Measurements from ENCODE around the gene MAPK12.

MAPK12 gene

DNA sequence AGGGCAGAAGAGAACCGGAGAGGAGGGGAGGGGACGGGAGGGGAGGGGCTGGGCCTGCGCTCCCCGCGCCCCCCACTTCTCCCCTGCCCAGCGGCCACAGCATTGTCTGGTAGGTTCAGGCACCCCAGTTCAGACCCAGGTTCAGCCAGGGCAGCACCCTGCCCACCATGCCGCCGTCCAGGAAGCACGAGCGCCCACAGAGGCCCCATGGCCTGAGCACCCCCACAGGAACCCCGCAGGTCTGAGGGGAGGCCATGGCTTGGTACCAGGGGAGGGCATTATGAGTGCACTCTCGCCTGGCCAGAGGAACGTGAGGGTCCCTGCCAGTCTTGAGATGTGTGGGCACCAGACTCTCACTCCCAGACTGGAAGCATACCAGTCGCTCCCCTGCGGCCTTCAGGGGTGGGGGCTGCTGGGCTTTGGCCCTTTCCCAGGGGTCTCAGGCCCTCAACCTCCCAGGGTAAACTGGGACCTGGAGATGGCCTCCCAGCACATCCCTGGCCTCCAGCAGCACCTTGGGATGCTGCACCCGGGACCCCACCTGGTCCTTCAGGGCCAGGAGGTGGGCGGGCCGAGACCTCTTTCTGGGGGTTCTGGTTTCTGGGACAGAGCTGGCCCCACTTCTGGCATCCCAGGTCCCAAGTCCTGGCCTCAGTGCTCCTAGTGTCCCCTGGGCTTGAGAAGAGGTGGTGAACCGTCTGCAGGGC lies 46.6 kb upstream of the MAPK12 start:
- no peak overlapping the region for H3K4me3 ChIP-seq (ENCODE audit: low read depth, low read length)
- DNase-seq (ENCODE audit: low read depth), result no peak
- TF ChIP-seq, protein P1, sequence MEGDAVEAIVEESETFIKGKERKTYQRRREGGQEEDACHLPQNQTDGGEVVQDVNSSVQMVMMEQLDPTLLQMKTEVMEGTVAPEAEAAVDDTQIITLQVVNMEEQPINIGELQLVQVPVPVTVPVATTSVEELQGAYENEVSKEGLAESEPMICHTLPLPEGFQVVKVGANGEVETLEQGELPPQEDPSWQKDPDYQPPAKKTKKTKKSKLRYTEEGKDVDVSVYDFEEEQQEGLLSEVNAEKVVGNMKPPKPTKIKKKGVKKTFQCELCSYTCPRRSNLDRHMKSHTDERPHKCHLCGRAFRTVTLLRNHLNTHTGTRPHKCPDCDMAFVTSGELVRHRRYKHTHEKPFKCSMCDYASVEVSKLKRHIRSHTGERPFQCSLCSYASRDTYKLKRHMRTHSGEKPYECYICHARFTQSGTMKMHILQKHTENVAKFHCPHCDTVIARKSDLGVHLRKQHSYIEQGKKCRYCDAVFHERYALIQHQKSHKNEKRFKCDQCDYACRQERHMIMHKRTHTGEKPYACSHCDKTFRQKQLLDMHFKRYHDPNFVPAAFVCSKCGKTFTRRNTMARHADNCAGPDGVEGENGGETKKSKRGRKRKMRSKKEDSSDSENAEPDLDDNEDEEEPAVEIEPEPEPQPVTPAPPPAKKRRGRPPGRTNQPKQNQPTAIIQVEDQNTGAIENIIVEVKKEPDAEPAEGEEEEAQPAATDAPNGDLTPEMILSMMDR (IDR thresholded peaks at IDR 0.05; ENCODE audit: insufficient read depth, low read depth, low read length, missing control alignments), result no peak

DNA sequence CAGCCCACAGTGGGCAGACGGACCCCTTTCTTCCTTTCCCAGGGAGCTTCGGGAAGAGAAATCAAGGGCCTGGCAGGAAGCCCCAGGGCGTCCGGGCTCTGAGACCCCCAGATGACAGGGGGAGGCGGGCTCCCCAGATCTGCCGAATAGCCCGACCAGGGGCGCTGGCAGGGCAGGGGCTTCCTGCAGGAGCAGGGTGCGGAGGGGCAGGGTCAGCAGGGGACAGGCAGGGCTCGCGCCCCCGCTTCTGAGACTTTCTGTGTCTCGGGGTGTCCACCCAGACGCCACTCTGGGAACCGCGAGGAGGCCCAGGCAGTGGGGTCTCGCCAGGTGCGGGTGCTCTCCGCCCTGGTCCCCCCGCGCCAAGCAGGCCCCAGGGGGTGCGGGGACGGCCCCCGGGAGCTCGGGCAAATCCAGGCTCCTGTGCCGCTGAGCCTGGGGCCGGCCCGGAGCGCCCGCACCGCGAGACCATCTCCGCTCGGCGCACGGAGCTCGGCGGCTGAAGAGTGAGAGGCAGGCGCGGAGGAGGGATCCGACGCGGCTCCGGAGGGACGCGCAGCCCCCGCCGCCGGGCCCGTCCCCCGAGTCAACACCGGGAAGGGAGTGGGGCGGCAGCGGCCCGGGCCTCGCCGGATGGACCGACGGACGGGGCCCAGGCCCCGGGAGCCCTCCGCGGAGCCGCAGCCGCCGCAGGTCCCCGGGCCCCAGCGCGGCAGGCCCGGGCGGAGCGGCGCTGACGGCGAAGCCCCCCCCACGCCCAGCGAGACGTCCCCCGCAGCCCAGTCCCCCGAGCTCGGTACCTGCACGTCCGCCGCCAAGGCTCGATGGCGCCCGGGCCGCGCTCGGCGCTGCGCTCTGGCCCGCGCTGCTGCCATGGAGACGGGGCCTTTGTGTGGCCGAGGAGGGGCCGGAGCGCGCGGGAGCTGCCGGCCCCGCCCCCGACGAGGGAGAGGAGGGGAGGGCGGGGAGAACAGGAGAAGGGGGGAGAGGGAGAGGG lies 45.6 kb upstream of the MAPK12 start, which contains the start of gene PLXNB2:
Gene PLXNB2 (minus strand): TSS at position 894 of the 997 bp plus-strand sequence. CDS start 17,062 bp downstream, outside the sequence.
- peak; percentile 89 for DNase-seq (ENCODE audit: low read depth)
- TF ChIP-seq, protein P1 (IDR thresholded peaks at IDR 0.05; ENCODE audit: insufficient read depth, low read depth, low read length, missing control alignments), result no peak
- peak within 1 kb of the TSS; percentile 95 for H3K4me3 ChIP-seq (ENCODE audit: low read depth, low read length)

GRCh38 chr22:50305923-50306566 lies 44.6 kb upstream of the MAPK12 start:
- TF ChIP-seq, protein P1 (IDR thresholded peaks at IDR 0.05; ENCODE audit: insufficient read depth, low read depth, low read length, missing control alignments), result no peak
- DNase-seq (ENCODE audit: low read depth), result peak; percentile 76

DNA sequence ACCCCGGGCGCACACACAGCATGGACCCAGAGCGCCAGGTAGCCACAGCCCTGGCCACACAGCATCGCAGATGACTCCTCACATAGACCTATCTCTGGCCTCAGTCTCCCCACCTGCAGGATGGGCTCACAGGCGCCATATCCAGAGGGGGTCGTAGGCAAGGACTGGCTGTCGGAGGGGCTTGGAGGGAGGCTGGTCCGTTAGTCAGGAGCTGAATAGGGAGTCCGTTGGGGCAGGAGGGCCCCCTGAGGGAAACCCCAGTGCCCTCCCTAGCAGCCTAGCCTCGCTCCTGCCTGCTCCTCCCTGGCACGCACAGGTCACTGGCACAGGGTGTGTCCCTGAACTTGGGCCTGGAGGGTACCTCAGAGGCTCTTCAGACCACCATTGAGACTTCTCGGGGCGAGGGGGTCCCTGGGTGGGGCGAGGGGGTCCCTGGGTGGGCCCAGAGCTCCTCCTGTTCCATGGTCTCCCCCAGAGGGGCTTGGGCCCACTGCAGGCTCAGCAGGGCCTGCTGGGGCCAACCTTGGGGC lies 44.0 kb upstream of the MAPK12 start:
- H3K4me3 ChIP-seq (ENCODE audit: low read depth, low read length), result peak overlapping the region; percentile 95
- TF ChIP-seq, protein P1 (IDR thresholded peaks at IDR 0.05; ENCODE audit: insufficient read depth, low read depth, low read length, missing control alignments), result no peak
- DNase-seq (ENCODE audit: low read depth), result no peak

More at GRCh38 chr22:50305923-50306566, 44.6 kb upstream of the MAPK12 start:
- peak overlapping the region; percentile 95 for H3K4me3 ChIP-seq (ENCODE audit: low read depth, low read length)

GRCh38 chr22:50304528-50305392 lies 43.3 kb upstream of the MAPK12 start:
- no peak for DNase-seq (ENCODE audit: low read depth)
- peak overlapping the region; percentile 95 for H3K4me3 ChIP-seq (ENCODE audit: low read depth, low read length)
- TF ChIP-seq, protein P1 (IDR thresholded peaks at IDR 0.05; ENCODE audit: insufficient read depth, low read depth, low read length, missing control alignments), result no peak

Data from GM12865 (cell line).